Superior temporal gyrus (tissue), 1 donor: ENCODE measurements around the gene TMEM109.

Source experiments
- DNase-seq: peaks from one replicate; pipeline ENCODE4 v3.0.0-alpha.2; 2016; ENCODE audit errors: extremely low spot score

Gene TMEM109

DNA sequence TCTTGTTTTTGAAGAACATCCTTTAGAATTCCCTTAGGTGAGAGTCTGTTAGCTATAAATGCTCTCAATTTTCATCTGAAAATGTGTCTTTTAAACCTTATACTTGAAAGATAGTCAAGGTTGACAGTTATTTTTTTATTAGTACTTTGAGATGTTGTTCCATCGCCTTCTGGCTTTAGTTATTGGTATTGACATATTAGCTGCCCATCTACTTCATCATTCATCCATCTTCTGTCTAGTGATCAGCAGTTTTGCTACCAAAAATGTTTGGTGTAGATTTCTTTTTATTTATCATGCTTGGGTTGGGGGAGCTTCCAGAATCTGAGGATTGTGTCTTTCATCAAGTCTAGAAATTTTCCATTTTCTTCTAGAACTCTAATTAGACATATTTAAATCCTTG is 54.3 kb downstream of the TMEM109 start:
- no peak for DNase-seq

DNA sequence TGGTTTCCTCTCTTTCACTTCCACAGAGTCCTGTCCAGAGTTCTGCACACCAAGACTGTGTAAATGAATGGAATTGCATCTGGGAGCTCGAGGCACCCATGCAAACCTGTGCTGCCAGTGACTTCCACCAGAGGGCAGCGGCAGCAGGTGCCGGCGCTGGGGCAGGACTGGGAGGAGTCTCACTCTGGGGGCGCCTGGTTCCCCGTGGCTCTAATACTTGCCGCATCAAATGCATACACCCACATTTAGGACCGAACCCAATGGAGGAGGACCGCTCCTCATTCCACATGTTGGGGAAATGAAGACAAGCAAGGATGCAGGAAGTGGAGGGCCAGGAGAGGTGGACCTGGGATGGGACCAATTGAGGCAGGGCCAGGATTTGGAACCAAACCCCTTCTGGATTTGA is 56.4 kb downstream of the TMEM109 start:
- no peak for DNase-seq

DNA sequence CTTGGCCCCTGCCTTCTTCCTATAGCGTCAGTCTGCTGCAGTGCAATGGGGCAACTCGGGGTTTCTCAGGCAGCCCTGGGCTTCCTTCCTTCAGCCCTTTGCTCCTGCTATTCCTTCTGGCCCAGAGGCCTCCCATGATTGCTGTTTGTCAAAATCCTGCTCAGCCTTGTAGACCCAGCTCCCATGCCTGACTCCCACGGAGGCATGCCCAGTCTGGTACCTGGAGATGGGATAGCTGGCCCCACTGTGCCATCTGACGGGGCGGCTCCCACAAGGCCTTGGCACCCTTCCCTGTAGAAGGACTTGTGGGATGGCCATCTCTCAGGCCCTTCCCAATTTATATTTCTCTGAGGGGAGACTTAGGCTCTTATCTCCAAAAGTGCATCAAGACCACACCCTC is 56.9 kb downstream of the TMEM109 start:
- DNase-seq, result no peak

DNA sequence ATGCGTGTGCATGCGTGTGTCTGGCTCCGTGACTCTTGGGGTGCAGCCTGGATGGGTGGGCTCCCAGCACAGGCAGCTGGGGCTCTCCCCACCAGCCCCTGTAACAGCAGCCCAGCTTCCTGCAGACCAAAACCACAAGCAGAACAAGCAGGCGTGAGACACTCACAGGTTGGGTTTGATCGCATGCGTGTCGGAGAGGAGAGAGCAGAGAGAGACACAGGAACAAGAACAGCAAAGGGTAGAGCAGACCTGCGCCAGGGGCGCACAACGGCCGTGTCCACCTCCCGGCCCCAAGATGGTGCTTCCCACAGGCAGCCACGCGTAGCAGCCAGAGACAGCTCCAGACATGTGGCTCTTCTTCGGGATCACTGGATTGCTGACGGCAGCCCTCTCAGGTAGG is 57.6 kb downstream of the TMEM109 start, which contains the start of gene CD6:
CD6 (plus strand) TSS at position 161 of the 400 bp plus-strand sequence; CDS start at position 347, 186 bp downstream.
- DNase-seq, result no peak

DNA sequence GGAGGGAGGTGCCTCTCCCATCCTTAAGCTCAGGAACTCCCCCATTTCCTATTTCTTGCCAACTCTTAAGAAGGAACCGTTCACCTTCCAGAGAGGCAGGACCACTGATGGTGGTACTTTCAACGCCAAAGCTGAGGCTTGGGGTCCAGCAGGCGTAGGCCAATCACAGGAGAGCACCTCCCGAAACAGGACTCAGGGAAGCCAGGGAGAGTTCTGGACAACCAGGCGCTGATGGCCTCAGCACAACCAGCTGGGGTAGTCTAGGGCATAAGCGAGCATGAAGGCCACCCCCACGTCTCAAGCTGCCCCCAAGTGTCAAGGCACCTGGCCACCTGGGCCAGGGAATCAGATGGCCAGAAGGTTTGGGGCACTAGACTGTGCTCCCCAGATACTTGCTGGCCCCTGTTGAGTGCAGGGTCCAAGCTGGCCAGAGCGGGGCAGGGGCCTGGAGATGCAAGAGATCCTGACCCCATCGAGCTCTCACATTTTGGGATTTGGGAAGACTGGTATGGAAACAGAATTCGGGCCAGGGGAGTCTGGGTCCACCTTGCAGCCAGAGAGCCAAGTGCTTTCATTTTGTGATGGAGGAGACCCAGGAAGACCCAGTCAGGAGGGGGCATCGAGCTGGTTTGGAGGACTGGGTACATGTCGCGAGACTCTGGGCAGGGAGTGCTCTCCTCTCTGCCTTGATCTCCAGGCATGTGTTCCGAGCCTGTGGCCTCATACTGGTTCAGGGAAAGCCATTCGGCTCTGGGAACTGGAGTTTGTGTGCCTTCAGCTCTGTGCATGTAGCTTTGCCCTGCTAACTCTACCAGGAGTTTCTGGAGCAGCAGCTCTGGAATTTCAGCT is 58.4 kb downstream of the TMEM109 start:
- DNase-seq, result no peak
